ENCODE data around the gene EFHD1. TPM values are rescaled to one million over a fixed set of nuclear protein-coding genes. Genes with fewer than 3 reads are reported as not detected.

Gene EFHD1
- total and polyA plus RNA-seq, 2 of the 13 experiments (the other 11 are each of a cell fraction or from before 2014, with no cell fraction given): 0.09 TPM; not detected in 1

DNA sequence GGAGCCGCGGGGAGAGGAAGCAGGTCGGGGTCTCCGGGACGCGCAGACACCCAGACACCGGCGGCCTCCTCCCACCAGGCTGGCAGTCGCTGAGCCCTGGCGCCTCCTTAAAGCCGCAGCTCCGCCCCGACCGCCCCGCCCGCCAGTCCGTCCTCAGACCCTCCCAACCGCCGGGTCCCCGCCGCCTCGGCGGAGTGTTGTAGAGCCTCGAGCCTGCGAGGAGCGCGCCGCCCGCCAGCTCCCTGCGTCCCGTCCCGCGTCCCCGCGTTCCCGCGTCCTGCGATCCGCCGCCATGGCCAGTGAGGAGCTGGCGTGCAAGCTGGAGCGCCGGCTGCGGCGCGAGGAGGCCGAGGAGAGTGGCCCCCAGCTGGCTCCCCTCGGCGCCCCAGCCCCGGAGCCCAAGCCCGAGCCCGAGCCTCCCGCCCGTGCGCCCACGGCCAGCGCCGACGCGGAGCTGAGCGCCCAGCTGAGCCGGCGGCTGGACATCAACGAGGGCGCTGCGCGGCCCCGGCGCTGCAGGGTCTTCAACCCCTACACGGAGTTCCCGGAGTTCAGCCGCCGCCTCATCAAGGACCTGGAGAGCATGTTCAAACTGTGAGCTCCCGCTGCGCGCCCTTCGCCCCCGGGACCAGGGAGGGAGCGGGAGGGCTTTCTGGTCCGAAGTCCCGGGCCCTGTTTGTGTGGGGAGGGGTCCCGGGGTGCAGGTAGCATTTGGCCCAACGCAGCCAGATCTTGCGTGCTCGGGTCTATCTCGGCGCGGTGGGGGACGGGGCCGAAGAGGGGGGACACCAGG lies at the start of gene EFHD1 (continued):
- TF ChIP-seq, protein P1, sequence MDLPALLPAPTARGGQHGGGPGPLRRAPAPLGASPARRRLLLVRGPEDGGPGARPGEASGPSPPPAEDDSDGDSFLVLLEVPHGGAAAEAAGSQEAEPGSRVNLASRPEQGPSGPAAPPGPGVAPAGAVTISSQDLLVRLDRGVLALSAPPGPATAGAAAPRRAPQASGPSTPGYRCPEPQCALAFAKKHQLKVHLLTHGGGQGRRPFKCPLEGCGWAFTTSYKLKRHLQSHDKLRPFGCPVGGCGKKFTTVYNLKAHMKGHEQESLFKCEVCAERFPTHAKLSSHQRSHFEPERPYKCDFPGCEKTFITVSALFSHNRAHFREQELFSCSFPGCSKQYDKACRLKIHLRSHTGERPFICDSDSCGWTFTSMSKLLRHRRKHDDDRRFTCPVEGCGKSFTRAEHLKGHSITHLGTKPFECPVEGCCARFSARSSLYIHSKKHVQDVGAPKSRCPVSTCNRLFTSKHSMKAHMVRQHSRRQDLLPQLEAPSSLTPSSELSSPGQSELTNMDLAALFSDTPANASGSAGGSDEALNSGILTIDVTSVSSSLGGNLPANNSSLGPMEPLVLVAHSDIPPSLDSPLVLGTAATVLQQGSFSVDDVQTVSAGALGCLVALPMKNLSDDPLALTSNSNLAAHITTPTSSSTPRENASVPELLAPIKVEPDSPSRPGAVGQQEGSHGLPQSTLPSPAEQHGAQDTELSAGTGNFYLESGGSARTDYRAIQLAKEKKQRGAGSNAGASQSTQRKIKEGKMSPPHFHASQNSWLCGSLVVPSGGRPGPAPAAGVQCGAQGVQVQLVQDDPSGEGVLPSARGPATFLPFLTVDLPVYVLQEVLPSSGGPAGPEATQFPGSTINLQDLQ (CRISPR knock-in tag; IDR thresholded peaks at IDR 0.05): peak; percentile 77; the same call in 1 of the 2 replicates
- peak; percentile 55; the same call in 1 of the 2 replicates for TF ChIP-seq ZNF350 (CRISPR knock-in tag; IDR thresholded peaks at IDR 0.05; ENCODE audit: borderline replicate concordance, low read depth)
- peak; percentile 82; the same call in 1 of the 2 replicates for TF ChIP-seq PRMT3 (CRISPR knock-in tag; IDR thresholded peaks at IDR 0.05; ENCODE audit: borderline replicate concordance, low read depth)
- TF ChIP-seq ZNF343 (CRISPR knock-in tag; IDR thresholded peaks at IDR 0.05): peak; percentile 90; the same call in 1 of the 2 replicates
- TF ChIP-seq, protein P2, sequence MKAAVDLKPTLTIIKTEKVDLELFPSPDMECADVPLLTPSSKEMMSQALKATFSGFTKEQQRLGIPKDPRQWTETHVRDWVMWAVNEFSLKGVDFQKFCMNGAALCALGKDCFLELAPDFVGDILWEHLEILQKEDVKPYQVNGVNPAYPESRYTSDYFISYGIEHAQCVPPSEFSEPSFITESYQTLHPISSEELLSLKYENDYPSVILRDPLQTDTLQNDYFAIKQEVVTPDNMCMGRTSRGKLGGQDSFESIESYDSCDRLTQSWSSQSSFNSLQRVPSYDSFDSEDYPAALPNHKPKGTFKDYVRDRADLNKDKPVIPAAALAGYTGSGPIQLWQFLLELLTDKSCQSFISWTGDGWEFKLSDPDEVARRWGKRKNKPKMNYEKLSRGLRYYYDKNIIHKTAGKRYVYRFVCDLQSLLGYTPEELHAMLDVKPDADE (CRISPR knock-in tag; IDR thresholded peaks at IDR 0.05): peak; percentile 91
- peak; percentile 21; the same call in 1 of the 2 replicates for TF ChIP-seq ZNF333 (CRISPR knock-in tag; IDR thresholded peaks at IDR 0.05; ENCODE audit: borderline replicate concordance)
- peak; percentile 78; the same call in 1 of the 2 replicates for TF ChIP-seq ZNF451 (CRISPR knock-in tag; IDR thresholded peaks at IDR 0.05)
- TF ChIP-seq DNMT1 (CRISPR knock-in tag; IDR thresholded peaks at IDR 0.05): peak; percentile 82; the same call in 1 of the 2 replicates
- TF ChIP-seq, protein P3, sequence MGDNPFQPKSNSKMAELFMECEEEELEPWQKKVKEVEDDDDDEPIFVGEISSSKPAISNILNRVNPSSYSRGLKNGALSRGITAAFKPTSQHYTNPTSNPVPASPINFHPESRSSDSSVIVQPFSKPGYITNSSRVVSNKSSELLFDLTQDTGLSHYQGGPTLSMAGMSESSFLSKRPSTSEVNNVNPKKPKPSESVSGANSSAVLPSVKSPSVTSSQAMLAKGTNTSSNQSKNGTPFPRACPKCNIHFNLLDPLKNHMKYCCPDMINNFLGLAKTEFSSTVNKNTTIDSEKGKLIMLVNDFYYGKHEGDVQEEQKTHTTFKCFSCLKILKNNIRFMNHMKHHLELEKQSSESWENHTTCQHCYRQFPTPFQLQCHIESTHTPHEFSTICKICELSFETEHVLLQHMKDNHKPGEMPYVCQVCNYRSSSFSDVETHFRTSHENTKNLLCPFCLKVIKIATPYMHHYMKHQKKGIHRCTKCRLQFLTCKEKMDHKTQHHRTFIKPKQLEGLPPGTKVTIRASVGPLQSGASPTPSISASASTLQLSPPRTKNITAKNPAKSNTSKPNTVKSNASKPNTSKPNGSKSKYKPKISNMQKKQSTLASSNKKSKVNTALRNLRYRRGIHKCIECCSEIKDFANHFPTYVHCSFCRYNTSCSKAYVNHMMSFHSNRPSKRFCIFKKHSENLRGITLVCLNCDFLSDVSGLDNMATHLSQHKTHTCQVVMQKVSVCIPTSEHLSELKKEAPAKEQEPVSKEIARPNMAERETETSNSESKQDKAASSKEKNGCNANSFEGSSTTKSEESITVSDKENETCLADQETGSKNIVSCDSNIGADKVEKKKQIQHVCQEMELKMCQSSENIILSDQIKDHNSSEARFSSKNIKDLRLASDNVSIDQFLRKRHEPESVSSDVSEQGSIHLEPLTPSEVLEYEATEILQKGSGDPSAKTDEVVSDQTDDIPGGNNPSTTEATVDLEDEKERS (CRISPR knock-in tag; IDR thresholded peaks at IDR 0.05): peak; percentile 14; the same call in 1 of the 2 replicates
- peak; percentile 98 for TF ChIP-seq ZNF749 (CRISPR knock-in tag; IDR thresholded peaks at IDR 0.05; ENCODE audit: borderline replicate concordance)
- TF ChIP-seq, protein P4, sequence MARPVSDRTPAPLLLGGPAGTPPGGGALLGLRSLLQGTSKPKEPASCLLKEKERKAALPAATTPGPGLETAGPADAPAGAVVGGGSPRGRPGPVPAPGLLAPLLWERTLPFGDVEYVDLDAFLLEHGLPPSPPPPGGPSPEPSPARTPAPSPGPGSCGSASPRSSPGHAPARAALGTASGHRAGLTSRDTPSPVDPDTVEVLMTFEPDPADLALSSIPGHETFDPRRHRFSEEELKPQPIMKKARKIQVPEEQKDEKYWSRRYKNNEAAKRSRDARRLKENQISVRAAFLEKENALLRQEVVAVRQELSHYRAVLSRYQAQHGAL (CRISPR knock-in tag; IDR thresholded peaks at IDR 0.05; ENCODE audit: not compliant biosample characterization): peak; percentile 55
- peak; percentile 99 for TF ChIP-seq HES4 (CRISPR knock-in tag; IDR thresholded peaks at IDR 0.05; ENCODE audit: borderline replicate concordance)
- peak; percentile 44; the same call in 1 of the 2 replicates for TF ChIP-seq HOXA5 (CRISPR knock-in tag; IDR thresholded peaks at IDR 0.05)
- TF ChIP-seq, protein P5, sequence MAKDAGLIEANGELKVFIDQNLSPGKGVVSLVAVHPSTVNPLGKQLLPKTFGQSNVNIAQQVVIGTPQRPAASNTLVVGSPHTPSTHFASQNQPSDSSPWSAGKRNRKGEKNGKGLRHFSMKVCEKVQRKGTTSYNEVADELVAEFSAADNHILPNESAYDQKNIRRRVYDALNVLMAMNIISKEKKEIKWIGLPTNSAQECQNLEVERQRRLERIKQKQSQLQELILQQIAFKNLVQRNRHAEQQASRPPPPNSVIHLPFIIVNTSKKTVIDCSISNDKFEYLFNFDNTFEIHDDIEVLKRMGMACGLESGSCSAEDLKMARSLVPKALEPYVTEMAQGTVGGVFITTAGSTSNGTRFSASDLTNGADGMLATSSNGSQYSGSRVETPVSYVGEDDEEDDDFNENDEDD (CRISPR knock-in tag; IDR thresholded peaks at IDR 0.05; ENCODE audit: borderline replicate concordance): peak; percentile 96
- TF ChIP-seq JUNB (CRISPR knock-in tag; IDR thresholded peaks at IDR 0.05; ENCODE audit: borderline replicate concordance): no peak
- TF ChIP-seq, protein P6, sequence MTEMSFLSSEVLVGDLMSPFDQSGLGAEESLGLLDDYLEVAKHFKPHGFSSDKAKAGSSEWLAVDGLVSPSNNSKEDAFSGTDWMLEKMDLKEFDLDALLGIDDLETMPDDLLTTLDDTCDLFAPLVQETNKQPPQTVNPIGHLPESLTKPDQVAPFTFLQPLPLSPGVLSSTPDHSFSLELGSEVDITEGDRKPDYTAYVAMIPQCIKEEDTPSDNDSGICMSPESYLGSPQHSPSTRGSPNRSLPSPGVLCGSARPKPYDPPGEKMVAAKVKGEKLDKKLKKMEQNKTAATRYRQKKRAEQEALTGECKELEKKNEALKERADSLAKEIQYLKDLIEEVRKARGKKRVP (CRISPR knock-in tag; IDR thresholded peaks at IDR 0.05): peak in 1 of 2 experiments; percentile 65; a peak in 1 of 4 replicates

Measured in HepG2 (cell line).